HG02840 (cell line): ENCODE measurements around the gene NTNG1.

Experiments
- ATAC-seq: cut with Tn5 transposase; IDR thresholded peaks from one replicate; pipeline ENCODE4 v1.9.1; 2021; ENCODE audit warnings: mild to moderate bottlenecking, moderate library complexity, moderate number of reproducible peaks; ENCODE audit not compliant: unreplicated experiment, low FRiP score

Gene NTNG1

DNA sequence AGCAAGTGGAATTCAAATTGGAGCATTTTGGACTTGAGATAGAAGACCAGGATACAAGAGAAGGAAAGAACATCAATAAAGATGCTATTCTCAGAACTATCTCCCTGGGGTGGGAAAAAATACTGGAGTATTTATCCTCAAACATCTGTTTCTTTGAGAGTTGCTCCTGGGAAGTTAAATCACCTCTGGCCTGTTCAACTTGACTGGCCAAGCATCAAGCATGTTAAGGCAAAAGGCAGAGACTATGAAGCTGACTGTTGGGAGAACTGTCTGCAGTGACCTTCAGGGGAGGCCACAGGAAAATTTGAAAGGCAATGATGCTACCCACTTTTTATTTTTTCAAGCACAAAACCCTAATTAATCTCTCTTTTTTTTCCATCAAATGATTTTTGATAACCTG is 239.0 kb downstream of the NTNG1 start:
- ATAC-seq, result no peak

DNA sequence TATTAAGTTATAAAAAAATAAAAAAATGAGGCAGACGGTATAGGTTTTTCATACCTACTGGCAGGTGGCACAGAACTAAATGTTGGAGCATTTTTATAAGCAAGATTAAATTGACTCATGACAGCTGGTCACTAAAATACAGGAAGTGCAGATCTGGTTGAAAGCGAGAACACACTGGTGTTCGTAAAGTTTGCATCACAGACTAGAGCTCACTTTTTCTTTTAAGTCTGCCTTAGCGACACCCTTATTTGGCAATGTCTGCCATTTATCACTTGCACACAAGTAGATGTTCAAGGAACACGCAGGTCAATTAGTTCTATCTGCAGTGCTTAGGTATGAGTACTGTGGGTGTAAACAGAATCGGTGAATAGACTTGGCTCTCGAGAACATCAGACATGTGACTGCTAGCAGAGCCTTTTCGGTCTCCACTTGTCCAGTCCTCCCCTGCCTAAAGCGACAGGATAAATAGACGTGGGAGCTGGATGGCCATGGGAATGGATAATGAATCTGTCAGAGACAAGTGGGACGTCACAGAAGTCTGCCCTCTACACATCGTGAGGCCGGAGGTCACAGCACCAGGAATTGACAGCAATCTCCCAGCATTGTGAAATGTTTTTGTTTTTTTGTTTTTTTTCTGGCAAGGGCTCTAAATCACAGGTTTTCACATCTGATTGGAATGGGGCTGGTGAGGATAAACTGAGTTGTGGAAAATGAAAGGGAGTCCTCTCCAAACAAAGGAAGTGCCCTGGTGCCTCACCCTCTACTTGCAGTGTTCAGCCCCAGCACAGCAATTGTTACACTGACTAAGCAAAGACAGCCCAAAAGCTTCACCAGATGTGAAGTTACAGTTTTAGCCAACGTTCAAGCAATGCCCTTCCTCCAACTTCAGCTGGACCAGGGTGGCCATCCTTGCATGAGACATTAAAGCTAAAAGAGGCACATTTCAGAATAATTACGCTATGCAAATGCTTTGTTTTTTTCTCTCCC is 248.9 kb downstream of the NTNG1 start:
- no peak for ATAC-seq

DNA sequence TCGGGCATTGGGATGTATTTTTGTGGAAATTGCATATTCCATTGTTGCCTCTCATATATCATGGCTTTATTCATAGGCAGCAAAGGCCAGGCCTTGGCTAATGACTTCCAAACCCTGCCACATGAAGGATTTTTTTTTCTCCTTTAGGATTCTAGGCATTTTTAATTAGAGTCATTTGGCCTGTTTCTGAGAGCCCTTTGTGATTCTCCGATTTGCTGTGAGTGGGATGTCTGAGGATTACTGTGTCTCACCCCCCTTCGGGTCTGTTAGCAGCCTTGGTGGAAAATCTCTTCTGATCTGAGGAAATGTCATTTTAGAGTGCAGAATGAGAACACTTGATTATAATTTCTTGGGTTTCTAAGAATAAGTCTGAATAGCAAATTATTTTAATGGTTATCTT is 253.5 kb downstream of the NTNG1 start:
- no peak for ATAC-seq

DNA sequence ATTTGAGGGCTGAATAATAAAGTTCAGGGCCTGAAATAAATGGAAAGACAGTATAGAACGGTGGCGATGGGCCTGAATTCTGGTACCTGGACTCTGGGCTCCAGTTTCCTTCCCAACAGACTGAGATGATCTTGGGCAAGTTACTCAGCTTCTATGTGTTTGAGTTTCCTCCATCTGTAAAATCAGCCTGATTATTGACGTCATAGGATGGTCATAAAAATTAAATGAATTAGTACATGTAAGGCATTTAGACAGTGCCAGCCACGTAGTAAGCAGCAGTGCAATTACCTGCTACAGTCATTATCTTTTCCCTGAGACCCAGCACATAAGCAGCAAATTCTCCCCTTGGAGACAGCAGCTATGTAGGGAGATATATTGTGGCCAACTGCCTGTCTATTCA is 260.9 kb downstream of the NTNG1 start:
- no peak for ATAC-seq

DNA sequence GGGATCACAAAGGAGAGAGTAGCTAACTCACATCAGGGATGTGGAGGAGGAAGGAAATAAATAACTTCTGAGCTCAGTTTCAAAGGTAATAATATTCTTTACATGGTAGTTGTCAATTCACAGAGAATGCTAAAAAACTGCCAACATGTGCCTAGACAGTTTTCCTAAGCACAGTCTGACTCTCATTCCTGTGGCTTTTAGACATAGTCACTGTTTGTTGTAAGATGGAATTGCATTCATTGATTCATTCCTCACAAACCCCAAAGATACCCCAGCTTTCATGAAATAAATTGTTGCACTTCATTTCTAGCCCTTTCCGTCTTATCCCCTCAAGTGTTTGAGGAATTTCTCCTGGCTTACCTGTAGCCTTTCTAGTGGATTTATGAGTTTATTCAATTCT is 263.9 kb downstream of the NTNG1 start:
- no peak for ATAC-seq

DNA sequence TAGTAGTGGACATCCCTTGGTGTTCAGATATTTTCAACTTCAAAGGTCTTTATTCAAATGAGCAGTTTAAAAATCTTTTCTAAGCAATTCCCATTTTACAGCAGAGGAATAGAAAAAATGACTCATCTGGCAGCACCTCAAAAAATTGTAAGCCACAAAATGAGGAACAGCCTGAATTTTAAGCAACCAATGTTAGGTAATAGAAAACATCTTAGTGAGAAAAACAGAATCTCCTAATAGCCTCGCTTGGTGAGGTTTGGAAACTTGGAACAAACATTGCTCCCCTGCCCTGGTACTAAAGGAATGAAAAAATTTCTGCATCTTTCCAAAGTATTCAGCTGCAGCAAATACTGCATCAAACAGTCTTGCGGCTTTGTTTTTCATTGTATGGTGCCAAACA is 264.4 kb downstream of the NTNG1 start:
- no peak for ATAC-seq

DNA sequence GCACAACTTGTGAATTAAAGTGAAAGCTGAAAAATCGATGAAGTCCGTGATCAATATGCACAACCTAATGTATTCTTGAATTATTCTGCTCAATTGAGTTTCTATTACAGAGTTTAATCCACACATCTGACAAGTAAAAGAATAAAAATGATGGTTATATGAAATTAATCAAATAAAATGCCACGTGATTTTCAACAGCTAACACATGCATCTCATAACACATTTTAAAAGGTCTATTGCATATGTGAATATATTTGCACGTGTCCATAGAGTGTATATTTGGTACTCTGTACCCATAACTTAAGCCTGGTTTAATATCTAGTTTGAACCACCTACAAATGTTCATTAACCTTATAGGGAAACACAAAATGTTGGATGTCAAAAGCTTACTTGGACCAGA is 266.2 kb downstream of the NTNG1 start:
- no peak for ATAC-seq

DNA sequence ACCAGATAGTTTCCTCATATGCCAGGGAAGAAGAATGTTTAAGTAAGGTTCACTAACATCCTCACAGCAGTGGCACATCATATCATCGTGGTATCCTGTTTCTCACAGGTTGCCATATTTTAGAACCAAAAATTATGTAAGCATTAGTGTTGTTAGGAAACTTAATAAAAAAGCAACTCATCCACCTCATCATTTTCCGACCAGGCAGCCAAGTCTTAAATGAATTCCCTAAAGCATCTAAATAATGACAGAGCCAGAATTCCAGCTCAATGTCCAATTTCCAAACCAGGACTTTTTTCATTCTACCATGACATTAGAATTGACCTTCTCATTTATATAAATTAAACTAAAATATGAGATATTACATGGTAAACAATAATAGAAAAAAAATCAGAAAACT is 272.7 kb downstream of the NTNG1 start:
- ATAC-seq, result no peak

DNA sequence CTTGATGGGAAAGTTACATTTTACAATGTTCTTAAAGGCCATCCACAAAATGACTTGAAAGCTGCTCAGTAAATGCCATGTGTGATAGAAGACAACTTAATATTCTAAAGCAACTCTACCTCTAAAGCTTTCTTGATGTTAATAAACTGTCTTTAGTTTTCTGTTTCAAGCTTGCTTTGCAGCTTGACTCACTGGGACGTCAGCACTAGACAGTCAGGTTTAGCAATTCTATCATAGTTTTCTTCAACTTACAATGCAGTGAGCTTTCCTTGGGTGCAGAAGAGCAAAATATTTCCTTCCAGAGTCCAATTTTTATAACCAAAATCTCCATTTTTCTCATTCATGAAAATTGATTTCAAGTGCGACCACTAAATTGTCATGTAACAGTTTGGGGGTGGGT is 273.1 kb downstream of the NTNG1 start:
- no peak for ATAC-seq

DNA sequence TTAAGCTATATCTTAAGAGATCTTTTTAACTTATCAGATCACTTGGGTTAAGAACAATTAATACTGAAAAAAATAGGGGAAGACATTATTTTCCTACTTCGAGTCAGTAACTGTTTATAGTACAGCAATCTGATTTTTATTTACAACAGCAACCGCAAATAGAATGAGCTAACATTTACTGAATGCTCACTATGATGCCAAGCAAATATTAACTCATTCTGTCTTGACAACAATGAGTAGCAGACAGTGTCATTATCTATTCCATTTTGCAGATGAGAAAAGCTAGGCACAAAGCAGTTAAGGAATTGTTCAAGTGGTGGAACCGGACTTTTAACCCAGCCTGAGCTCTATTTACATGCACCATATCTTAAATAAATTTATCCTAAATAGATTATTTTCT is 273.7 kb downstream of the NTNG1 start:
- no peak for ATAC-seq

DNA sequence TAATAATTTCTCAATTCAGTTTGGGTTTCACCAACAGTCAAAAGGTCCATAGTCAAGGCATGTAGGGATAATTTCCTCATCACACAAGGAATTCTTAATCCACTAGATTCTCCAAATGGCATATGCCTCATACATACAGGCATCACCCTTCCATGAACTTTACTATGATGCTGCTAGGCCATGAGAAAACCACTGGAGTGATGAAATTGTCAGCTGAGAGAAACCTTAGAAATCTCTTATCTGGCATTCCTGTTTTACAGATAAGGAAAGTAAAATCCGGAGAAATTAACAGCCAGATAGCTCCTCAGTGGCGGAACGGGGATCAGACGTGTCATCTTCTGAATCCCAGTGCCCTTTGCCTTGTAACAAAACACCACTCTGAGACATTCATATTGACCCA is 274.4 kb downstream of the NTNG1 start:
- no peak for ATAC-seq

DNA sequence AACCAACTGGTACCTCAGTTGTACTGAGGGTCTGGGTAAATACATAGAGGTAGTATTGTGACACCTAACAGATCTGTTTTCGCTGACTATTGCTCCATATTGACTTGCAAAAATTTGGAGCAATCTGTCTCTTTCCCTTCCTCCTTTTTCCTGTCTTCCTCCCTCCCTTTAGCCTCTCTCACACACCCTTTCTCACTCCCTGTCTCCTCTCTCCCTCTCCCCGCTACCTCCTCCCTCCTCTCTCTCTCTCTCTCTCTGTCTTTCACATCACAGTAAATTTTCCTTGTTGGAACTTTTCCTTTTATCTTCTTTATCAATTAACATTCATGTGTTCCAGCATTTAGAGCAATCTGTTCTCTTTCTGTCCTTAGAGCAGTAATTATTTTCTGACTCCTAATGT is 278.2 kb downstream of the NTNG1 start:
- no peak for ATAC-seq

DNA sequence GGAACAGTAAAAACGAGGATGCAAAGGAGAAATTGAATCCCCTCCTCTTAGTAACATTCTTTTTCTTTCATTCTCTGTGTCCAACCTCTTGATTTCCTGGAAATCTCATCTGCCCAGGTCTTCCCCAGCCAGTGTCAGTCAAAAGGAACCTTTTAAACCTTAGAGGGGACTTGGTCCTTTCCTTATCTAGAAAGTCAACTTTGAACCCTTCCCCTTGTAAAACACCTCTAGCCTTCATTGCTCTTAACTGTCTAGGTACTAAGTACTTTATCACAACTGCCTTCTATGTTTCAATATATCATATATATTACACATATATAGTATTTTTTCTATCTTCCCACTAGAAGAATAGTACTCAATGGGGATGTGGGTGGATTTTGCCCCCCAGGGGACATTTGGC is 282.1 kb downstream of the NTNG1 start:
- ATAC-seq, result no peak

DNA sequence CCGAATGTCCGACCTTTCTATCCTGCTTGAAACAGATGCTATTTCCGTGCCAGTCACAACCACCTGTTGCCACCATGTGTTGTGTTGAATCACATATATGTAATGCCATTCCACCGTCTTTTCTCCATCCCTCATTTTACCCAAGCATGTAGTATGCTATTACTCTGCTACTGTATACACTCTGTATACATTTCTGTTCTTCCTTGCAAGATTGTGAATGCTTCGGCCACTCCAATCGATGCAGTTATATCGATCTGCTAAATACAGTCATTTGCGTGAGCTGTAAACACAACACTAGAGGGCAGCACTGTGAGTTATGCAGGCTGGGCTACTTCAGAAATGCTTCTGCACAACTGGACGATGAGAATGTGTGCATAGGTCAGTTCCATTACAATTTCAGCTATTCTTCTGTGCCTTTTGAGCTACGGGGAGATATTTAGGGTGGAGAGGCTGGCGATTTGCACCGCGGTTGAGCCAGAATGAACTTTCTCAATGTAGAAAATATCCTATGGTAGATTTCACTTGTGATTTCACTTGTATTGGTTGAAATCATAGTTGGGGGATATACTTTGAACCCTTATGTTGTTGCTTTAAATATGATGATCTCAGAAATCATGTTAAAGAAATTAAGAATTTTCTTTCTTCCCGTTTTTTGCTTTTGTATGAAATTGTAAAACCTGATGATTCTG is 289.8 kb downstream of the NTNG1 start:
- ATAC-seq, result no peak

DNA sequence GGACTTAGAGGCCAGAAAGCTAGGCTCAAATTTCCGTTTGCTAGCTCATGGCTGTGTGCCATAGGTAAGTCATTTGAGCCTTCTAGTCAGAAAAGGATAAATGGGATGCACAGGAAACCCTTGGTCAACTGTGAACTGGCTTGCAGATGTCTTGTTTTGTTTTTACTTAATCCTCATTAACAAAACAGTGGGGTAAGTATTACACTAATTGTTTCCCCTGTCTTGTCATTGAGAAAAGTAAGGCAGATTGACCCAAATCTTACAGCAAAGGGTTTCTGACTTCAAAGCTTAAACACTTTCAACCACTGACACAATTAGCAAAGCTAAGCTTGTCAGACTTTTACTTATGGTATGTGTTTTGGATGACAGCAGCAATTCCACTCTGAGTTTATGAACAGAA is 291.3 kb downstream of the NTNG1 start:
- no peak for ATAC-seq

DNA sequence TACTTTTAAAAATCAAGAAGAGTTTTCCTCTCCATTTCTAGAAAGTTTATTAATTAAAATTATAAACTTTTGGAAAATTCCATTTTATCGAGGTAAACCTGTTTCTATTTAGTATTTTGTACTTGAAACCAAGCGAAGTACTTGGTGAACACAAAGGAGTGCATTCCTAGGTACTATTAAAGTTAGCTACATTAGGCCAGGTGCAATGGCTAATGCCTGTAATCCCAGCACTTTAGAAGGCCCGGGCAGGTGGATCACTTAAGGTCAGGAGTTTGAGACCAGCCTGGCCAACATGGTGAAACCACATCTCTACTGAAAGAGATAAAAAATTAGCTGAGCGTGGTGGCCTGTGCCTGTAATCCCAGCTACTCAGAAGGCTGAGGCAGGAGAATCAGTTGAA is 292.2 kb downstream of the NTNG1 start:
- no peak for ATAC-seq

DNA sequence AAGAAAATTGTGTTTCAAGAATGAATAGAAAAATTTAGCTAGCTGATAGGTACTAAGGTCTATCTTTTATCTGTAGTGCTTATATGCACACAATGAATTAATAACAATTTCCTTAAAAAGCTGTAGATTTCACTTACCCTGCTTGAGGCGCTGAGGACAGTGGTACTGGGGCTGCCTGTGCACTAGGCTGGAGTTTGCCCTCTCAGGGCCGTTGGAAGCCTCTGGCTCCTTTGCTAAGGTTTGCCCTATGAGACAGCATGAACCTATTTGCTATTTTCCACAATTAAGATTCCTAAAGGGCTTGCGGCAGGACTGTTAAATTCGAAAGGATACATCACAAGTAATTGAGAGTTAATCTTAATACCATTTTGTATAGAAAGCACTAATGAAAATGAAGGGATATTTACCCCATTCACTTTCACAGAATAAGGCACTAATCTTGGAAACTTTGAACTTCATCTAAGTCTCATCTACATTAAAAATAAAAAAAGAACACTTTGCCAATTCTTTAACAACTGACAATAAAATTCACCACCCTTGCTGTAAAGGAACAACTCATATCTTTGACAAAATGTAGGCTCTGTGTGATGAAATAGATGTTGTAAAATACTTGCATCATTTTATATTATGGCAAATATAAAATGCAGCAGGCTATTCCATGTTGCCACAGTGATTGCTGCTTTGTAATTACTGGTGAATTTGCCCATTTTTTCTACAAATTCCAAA is 293.0 kb downstream of the NTNG1 start:
- ATAC-seq, result no peak

DNA sequence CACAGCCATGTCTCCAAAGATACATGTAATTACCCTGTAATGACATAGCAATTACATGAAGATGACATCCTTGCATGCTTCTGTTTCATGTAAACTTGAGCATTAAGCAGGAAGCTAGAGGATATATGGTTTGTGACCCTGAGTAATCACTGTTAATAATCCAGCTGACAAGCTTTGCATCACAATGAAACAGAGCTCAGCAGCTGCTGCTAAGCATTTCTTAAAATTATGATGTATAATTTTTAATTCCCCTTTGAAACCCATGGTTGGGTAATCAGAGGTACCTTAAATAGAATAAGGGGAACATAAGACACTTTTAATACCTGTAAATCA is 293.5 kb downstream of the NTNG1 start:
- no peak for ATAC-seq

DNA sequence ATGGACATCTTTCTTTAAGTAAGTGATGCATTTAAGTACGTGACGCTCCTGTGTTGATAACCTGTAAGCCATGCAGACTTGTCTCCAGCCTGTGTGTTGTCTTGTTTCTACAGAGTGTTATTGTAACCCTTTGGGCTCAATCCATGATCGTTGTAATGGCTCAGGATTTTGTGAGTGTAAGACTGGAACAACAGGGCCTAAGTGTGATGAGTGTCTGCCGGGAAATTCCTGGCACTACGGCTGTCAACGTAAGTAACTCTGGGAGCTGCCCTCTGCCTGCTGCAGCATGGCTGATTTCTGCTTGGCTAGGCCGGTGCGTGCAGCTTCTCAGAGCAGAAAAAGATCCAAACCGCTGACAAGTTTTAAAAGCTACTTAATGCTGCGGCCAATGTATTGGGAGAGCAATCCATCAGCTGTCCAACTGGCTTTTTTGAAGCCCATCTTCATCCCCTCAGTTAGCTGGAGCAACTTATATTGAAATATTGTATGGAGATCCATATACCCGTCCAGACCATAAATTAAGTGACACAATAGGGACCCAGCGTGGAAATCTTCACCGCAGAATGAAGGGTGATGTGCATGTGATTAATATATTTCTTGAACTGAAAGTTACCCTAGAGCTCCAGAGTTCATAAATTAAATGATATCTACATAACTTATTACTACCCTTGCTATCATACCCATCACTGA is 295.9 kb downstream of the NTNG1 start:
- no peak for ATAC-seq

DNA sequence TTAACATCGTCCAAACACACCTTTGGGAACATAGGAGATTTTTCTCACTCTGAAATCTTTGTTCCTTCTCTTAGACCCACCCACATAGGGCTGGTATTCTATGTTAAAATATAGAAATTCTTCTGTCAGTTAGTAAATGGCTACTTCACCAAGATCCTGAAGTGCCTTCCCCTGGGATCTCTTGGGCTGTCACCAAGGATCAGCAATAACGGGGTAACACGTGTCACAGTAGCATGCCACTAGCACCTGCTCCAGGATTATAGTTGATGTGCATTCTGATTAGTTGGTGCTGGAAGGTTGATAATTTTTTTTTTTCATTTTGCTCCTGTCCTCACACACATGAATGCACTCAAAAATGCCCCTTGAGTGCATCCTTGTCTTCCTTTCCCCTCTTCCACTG is 298.7 kb downstream of the NTNG1 start:
- no peak for ATAC-seq

DNA sequence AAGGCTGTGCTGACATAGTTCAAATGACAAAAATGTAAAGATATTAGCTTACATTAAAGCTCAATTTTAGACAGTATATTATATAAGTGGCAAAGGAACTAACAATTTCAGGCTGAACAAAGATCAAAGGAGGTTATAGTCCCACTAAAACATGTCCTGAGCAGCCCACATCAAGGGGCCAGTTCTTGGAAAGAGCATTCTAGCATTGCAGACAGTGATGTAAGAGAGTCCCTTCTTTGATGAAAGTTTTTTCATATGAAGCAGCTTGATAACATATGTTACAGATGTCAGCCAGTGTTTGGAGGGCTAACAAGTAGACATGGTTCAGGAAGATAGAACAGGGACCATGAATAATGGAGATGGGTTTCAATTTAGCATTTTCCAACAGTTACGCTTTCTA is 301.7 kb downstream of the NTNG1 start:
- ATAC-seq, result no peak
